ENCODE results near the gene CGB8. TPM values are rescaled to one million over a fixed set of nuclear protein-coding genes. Genes with fewer than 3 reads are reported as not detected.
A peak's percentile ranks its signal among the peaks of the same experiment; 100 is the strongest.
"Not testable (repeated sequence)": the region's sequence is repeated elsewhere in the genome, so short reads cannot be mapped to it uniquely, and the experiment has no call there.

CGB8 gene
- total and polyA plus RNA-seq, 10 of the 15 experiments (the other 5 are each of a cell fraction or from before 2014, with no cell fraction given): not detected

GRCh38 chr19:49057636-49058234 lies 8.8 kb upstream of the CGB8 start, which contains the start of gene CGB7 (continued):
- TF ChIP-seq ZNF24 (IDR thresholded peaks at IDR 0.05) (no peak), SIX5 (IDR thresholded peaks at IDR 0.05; ENCODE audit: low read depth, low read length, severe bottlenecking) (no peak), STAT3 (IDR thresholded peaks at IDR 0.05; ENCODE audit: low read depth, low read length) (no peak), ELK1 (IDR thresholded peaks at IDR 0.05; ENCODE audit: low read depth, low read length) (no peak)

GRCh38 chr19:49056902-49057596 lies 8.1 kb upstream of the CGB8 start:
- ATAC-seq; H3K9ac ChIP-seq (ENCODE audit: control insufficient read depth, insufficient read depth, low read length); RAD21 ChIA-PET (ENCODE audit: unreplicated experiment); POLR2A ChIA-PET; H3K27ac ChIP-seq (ENCODE audit: control insufficient read depth, insufficient read depth); H3K9me3 ChIP-seq (replicated peaks; ENCODE audit: control insufficient read depth, insufficient read depth, low read length); in situ Hi-C loops (cut with MboI); H4K20me1 ChIP-seq (ENCODE audit: control insufficient read depth, insufficient read depth); H3K36me3 ChIP-seq (ENCODE audit: control insufficient read depth in 2 of 2, insufficient read depth in 2 of 2, low read length in 1 of 2); H2AFZ ChIP-seq (ENCODE audit: control insufficient read depth, low read depth, low read length); FAIRE-seq; intact Hi-C loops (cut with micrococcal nuclease; ENCODE audit: unreplicated experiment); H3K4me1 ChIP-seq (ENCODE audit: control insufficient read depth, insufficient read depth, low read length); H3K4me3 ChIP-seq; BruUV-seq (replicated peaks); DNase-seq (ENCODE audit: low read depth, low spot score); SMC1A ChIA-PET (ENCODE audit: uncharacterized antibody, unreplicated experiment); H3K79me2 ChIP-seq (ENCODE audit: control insufficient read depth, insufficient read depth, low read length): not testable (repeated sequence)
- Histone ChIP-seq H3K27me3 (replicated peaks in 1 of 2; ENCODE audit: control insufficient read depth in 2 of 2, insufficient read depth in 2 of 2, low read length in 1 of 2) (peaks cover 3 to 16% of the 10 kb centered on the region in 2 experiments; a peak in 3 of 4 replicates), H3K4me2 (ENCODE audit: control insufficient read depth, insufficient read depth) (peak overlapping the region; percentile 95; the same call in 1 of the 2 replicates)
- CTCF ChIA-PET: interaction anchor here (1.0 to 1.2 kb wide), 2 partner anchors 49 to 137 kb away, joined by 3 read pairs; no protein-coding TSS in a partner anchor
- 16% methylated on average over 29 of the region's 34 CpGs for WGBS (ENCODE audit: insufficient coverage, insufficient replicate concordance, low lambda C conversion rate, missing lambda C conversion rate)

All from GM12878 (cell line).